LHCN-M2 (cell line): ENCODE results near the gene MACROD2. TPM values are rescaled to one million over a fixed set of nuclear protein-coding genes. Genes with fewer than 3 reads are reported as not detected.

Experiments
- DNase-seq: peaks from one replicate; pipeline ENCODE4 v3.0.0-alpha.2; 2012; ENCODE audit warnings: low read depth
- total RNA-seq: library from RNA; depleted of rRNA; stranded (reverse); fragments of >200 nt; gene quantifications from 2 replicates; pipeline ENCODE4 v1.2.3, GENCODE V29; 2014

MACROD2 gene
- total RNA-seq, 1 experiment from 2014 or later = 1.1 TPM

DNA sequence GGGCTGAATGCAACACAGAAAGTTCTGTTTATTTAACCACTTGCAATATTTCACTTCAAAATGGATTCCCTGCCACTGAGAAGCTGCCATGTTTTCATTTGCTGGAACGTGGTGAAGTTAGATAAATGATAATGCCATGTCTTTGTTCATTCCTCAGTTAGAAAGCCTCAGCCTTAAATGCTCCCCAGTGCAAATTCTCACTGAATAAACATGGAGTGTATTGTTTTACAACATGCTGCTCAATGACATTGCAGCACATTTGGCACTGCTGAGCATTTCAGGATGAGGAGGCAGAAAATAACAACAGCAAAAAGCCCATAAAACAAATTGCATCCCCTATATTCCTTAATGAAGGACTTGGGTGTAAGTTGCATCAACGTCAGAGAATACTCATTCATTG is 1255.9 kb downstream of the MACROD2 start:
- no peak for DNase-seq

GRCh38 chr20:15252304-15252703 is 1257.0 kb downstream of the MACROD2 start:
- no peak for DNase-seq

GRCh38 chr20:15253431-15253830 is 1258.1 kb downstream of the MACROD2 start:
- no peak for DNase-seq

GRCh38 chr20:15256676-15257568 is 1261.6 kb downstream of the MACROD2 start:
- DNase-seq = no peak

DNA sequence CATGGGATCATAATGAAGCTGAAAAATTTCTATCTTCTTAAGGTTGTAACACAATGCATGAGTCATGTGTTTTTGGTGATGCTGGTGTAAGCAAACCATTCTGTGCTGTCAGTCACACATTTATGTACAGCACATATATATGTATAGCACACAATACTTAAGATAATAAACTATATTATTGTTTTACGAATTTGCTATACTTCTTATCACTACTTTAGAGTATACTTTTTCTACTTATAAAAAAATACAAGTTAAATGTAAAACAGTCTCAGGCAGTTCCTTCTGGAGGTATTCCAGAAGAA is 1262.2 kb downstream of the MACROD2 start:
- no peak for DNase-seq

DNA sequence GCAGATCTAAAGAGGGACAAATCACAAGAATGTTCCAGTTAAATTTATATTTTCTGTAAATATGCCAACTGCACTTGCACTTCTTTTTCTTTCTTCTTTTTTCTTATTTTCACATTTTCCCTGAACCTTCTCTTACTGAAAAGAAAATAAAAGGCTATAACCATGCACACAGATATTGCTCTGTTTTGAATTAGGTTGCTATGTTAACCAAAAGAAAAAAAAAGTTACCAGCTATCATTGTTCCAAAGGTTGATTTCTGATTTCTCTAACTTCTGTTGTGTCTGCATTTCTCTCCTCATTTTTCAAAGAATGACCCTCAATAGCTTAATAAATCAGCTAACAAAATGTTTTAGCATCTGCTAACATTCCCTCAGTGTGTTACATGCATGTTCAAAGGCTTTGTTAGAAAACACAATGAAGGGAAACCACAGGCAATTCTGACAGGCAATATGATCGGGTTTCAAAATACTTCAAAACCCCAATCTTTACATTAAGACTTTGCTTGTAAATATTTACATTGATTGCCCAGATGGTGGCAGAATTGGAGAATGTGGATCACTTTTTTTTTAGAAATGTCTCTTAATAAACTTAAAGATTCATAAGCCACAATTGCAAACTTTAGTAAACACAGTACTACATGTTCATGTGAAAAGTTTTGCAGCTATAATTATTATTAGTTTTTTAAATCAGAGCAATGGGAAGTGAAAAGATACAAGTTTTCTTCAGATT is 1270.4 kb downstream of the MACROD2 start:
- no peak for DNase-seq

- DNase-seq = no peak
These were observed 1272.6 kb downstream of the MACROD2 start for GRCh38 chr20:15267935-15268334.

- no peak for DNase-seq
These were observed 1282.7 kb downstream of the MACROD2 start for GRCh38 chr20:15278041-15278440.

- DNase-seq = no peak
These were observed 1292.0 kb downstream of the MACROD2 start for GRCh38 chr20:15287329-15287728.

DNA sequence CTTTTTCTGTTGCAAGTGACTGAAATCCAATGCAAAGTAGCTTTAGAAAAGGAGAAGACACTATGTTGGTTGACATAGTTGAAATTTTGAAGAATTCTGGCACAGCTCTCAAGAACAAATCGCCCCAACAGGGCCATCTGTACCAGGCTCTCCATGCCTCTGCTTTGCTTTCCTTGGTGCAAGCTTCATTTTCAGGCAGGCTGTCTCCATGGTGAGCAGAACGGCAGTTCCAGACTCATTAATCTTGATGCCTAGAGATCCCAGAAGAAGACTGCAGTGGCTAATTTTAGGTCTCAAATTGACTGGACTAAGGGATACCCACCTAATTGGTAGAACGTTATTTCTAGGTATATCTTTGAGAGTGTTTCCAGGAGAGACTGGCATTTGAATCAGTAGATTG is 1292.8 kb downstream of the MACROD2 start:
- DNase-seq = no peak

- DNase-seq = no peak
These were observed 1294.0 kb downstream of the MACROD2 start for GRCh38 chr20:15289337-15289736.

- no peak for DNase-seq
These were observed 1297.1 kb downstream of the MACROD2 start for GRCh38 chr20:15292405-15292804.

- DNase-seq = no peak
These were observed 1301.1 kb downstream of the MACROD2 start for GRCh38 chr20:15296422-15296821.

DNA sequence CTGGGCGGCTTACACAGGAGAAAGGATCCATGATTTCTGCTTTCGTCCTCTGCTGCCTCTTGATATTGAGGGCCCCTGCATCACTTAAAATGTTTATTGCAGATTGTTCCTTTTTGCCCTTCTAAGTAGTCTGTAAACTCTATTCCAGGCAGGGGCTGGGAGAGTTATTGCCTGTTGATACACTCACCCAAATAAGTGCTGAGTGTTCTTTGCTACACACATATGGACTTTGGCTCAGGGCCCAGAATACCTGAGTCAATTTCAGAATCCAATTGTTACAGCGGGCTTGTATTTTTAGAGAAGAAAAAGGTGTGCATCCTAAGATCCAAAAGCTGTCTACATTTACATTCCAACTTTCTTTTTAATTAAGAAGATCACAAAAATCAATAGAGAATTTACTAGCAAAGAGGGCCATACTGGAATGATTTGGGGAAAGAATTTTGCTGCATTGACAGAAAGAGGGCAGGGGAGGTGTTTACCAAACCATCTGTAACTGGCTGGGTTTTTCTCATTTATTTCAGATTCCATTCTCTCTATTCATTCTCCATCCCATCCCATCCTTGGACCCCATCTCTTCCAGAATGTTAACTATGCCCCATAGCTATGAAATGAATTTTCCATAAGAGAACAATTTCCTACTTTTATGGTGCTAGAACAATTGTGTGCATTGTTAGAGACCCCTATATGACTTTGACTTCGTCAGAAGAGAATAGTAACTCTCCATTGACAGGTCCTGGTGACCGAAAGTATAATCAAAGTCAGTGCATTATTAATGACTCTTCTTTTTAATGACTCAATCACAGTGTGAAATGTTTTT is 1302.0 kb downstream of the MACROD2 start:
- DNase-seq = no peak

DNA sequence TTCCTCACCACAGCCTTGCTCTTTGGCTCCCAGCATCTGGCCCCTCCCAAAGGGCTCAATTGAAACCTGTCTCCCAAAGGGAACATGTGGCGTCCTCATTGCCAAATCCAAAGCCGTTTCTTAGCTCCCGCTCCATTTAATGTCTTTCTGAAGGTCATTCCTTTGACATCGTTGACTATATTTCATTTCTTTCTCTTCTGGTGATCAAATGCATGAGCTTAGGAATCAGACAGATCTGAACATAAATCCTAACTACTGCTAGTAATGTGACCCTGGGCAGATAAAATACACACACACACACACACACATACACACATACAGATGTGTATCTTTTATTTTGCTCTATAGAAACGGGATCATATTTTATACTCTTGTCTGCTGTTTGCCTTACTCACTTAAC is 1306.8 kb downstream of the MACROD2 start:
- DNase-seq = no peak

DNA sequence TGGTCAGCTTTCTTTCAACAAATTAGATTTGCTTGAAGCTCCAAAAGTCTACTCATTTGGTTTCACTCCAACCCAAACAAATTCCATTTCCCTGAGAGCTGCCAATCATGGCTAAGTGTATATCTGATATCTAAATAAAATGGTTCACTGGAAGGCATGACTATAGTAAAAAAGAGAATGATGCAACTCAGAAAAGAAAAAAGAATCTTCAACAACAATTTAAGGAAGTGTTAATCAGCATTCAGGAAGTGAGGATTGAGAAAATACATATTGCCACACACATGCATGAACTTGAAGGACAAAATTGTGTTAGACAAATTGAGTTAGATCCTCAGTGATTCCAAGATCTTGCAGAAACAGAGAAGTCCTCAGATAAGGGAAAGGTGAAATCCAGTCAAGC is 1315.0 kb downstream of the MACROD2 start:
- DNase-seq = no peak

DNA sequence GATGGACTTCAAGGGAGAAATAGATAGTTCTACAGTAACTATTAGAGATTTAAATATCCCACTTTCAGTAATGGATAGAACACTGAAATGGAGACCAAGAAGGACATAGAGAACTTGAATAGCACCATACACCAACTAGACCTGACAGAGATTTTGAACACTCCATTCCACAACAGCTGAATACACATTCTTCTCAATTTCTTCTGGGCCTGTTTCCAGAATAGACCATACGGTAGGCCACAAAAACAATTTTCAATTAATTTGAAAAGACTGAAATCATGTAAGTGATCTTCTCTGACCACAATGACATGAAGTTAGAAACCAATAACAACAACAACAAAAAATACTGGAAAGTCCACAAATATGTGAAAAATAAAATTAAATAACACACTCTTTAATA is 1321.2 kb downstream of the MACROD2 start:
- DNase-seq = peak; percentile 53

DNA sequence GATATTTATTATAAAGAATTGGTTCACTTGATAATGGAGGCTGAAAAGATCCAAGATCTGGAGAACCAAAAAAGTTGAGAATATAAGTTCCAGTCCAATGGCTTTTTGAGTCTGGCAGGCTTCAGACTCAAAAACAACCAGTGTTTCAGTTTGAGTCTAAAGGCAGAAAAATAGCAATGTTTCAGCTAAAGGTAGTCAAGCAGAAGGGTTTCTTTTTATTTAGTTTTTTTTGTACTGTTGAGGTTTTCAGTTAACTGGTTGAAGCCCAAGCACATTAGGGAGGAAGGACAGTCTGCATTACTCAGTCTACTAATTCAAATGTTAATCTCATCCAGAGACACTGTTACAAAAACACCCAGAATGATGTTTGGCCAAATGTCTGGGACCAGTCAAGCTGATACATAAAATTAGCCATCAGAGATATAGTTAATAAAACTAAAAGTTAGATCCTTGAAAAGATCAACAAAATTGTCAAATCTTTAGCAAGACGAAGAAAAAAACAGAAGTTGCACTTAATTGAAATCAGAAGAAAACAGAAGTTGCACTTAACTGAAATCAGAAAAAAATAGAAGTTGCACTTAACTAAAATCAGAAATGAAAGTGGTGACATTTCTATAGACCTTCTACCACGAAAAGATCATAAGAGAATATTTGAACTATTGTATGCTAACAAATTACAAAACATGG is 1322.4 kb downstream of the MACROD2 start:
- DNase-seq = no peak

DNA sequence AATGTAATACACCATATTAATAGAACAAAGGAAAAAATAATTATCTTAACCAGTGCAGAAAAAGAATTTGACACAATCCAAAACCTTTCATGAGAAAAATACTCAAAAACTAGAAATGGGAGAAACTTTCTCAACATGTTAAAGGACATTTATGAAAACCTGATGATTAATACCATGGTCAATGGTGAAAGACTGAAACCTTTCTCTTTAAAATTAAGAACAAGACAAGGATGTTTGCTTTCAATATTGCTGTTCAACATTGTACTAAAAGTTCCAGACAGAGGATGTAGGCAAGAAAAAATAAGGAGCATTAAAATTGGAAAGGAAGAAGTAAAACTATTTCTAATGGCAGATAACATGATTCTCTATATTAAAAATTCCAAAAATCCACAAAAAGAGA is 1323.4 kb downstream of the MACROD2 start:
- no peak for DNase-seq

DNA sequence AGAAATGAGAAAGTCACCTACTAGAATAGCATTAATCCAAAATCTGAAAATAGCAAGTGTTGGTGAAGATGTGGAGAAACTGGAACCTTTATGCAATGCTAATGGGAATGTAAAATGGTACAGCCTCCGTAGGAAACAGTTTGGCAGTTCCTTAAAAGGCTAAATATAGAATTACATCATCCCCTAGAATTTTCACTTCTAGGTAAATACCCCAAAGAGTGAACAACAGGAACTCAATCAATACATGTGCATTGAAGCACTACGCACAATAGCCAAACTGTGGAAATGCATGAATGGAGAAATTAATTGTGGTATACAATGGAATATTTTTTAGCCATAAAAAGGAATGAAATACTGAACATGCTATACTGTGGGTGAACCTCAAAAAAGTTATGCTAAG is 1324.1 kb downstream of the MACROD2 start:
- DNase-seq = no peak

DNA sequence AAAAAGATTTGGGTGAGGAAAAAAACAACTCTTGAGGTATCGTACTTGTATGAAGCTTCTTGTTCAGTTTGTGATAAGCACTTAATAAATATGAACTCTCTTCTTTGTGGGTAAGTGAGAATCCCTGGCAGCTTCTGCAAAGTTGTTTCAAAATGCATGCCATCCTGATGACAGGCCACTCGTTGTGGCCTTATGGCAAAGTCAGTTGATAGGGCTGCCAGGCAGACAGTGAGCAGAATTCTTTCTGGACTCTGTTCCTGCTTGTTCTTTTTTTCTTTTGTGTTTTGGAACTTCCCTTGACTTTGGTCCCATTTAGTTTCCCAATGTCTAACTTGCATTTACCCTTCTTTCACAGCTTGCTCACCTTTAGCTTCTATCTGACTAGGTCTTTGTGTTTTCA is 1325.6 kb downstream of the MACROD2 start:
- no peak for DNase-seq

- DNase-seq = no peak
These were observed 1331.8 kb downstream of the MACROD2 start for GRCh38 chr20:15327123-15327522.
